ENCODE measurements around the gene STAC2. TPM values are rescaled to one million over a fixed set of nuclear protein-coding genes. Genes with fewer than 3 reads are reported as not detected.

The STAC2 gene
- total and polyA plus RNA-seq, 2 of the 13 experiments (the other 11 are each of a cell fraction or from before 2014, with no cell fraction given) = not detected

GRCh38 chr17:39200070-39200879, 25.5 kb downstream of the STAC2 start, which contains the start of gene RPL19 (continued):
- TF ChIP-seq ZNF609 (CRISPR knock-in tag; IDR thresholded peaks at IDR 0.05; ENCODE audit: borderline replicate concordance) (peak; percentile 33; the same call in 1 of the 2 replicates), AGO1 (IDR thresholded peaks at IDR 0.05; ENCODE audit: low read depth, low read length, poor library complexity, severe bottlenecking) (peak; percentile 51), MTERF4 (CRISPR knock-in tag; IDR thresholded peaks at IDR 0.05) (peak; percentile 97), ISX (CRISPR knock-in tag; conservative IDR thresholded peaks at IDR 0.05) (peak; percentile 81; the same call in 1 of the 2 replicates), AGO2 (optimal IDR thresholded peaks at IDR 0.05; ENCODE audit: low read depth, low read length) (peak; percentile 96), ZNF563 (CRISPR knock-in tag; IDR thresholded peaks at IDR 0.05) (peak; percentile 72), ZNF331 (CRISPR knock-in tag; IDR thresholded peaks at IDR 0.05) (peak; percentile 49; the same call in 1 of the 2 replicates), ZBTB38 (CRISPR knock-in tag; IDR thresholded peaks at IDR 0.05) (peak; percentile 67; the same call in 1 of the 2 replicates), PHF8 (CRISPR knock-in tag; IDR thresholded peaks at IDR 0.05) (peak; percentile 98), NFATC3 (CRISPR knock-in tag; IDR thresholded peaks at IDR 0.05) (peak; percentile 47; the same call in 1 of the 2 replicates), MTA3 (CRISPR knock-in tag; IDR thresholded peaks at IDR 0.05) (no peak), ZSCAN25 (CRISPR knock-in tag; IDR thresholded peaks at IDR 0.05) (no peak), FOXP4 (CRISPR knock-in tag; IDR thresholded peaks at IDR 0.05) (peak; percentile 35; the same call in 1 of the 2 replicates), ATAD3A (CRISPR knock-in tag; IDR thresholded peaks at IDR 0.05) (peak; percentile 92), ATF7-NPFF (CRISPR knock-in tag; IDR thresholded peaks at IDR 0.05; ENCODE audit: low read depth) (0 out of 2 replicates have a peak, but pooled peaks have one; percentile 33), ZBTB7B (CRISPR knock-in tag; IDR thresholded peaks at IDR 0.05) (peak; percentile 71; the same call in 1 of the 2 replicates), THAP7 (CRISPR knock-in tag; IDR thresholded peaks at IDR 0.05) (peak; percentile 33; the same call in 1 of the 2 replicates), NFKBIZ (CRISPR knock-in tag; IDR thresholded peaks at IDR 0.05) (peak; percentile 36; the same call in 1 of the 2 replicates), ZBTB34 (CRISPR knock-in tag; IDR thresholded peaks at IDR 0.05) (no peak)
